ENCODE results near the gene C1orf116.
A peak's percentile ranks its signal among the peaks of the same experiment; 100 is the strongest.

Gene C1orf116

DNA sequence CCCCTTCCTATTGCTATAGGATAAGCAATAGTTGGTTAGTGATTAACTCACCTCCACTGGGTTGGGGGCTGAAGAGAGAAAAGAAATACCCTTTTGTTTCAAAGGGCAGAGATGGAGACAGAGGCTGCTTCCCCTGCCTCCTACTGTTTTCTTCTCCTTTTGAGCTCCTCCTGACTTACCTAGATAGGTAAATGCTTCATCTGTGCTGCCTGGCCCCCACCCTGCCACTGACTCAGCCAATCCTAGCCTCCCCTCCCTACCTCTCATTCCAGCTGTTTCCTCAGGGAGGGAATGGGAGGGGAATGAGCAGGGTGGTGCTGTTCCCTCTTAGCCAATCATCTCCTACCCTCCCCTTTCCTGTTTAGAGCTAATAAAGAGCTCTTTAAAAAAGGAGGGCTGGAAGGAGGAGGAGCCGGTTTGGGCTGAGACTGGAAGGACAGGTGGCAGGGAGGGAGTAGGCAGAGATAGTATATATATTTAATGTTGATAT is at the start of gene C1orf116:
TSS of gene C1orf116 (minus strand) at position 229 of the 490 bp plus-strand sequence. CDS start 5,158 bp downstream, outside the sequence.
- Histone ChIP-seq H3K36me3 (ENCODE audit: control insufficient read depth, insufficient read depth, low read length) (no peaks in the 10 kb centered on the region), H3K4me3 (ENCODE audit: low read depth, low read length) (peak within 1 kb of the TSS; percentile 43), H3K27me3 (ENCODE audit: control insufficient read depth, insufficient read depth, low read length) (no peaks in the 10 kb centered on the region), H3K9ac (ENCODE audit: low read depth, low read length) (0 out of 2 replicates have a peak within 1 kb of the TSS, but pooled peaks have one; percentile 8), H3K4me1 (ENCODE audit: control insufficient read depth, insufficient read depth, low read length) (peaks cover 14% of the 10 kb centered on the region), H3K27ac (ENCODE audit: low read depth, low read length) (peak within 1 kb of the TSS; percentile 71), H3K9me3 (ENCODE audit: control insufficient read depth, insufficient read depth, low read length) (no peaks in the 10 kb centered on the region)

- H3K4me1 ChIP-seq (ENCODE audit: control insufficient read depth, insufficient read depth, low read length) = peaks cover 8% of the 10 kb centered on the region
Observed at GRCh38 chr1:207081806-207082205, 49.2 kb upstream of the C1orf116 start.

DNA sequence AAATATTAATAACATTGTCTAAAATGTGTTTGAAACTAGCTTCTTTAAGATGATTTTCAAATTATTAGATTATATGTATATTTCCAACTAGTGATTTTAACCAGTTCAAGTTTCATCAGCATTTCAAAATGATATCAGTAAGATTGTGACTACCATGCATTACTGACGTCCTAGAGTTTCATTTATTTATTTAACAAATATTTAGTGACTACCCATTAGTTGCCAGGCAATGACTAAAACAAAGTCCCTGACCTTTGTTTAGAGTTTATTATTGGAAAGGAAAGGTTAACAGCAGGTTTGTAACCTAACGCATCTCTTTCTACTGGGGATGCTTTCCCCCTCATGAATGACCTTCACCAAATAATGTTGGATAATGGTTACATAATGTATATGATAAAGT is 48.5 kb upstream of the C1orf116 start:
- Histone ChIP-seq H3K9me3 (ENCODE audit: control insufficient read depth, insufficient read depth, low read length) (no peaks in the 10 kb centered on the region), H3K4me1 (ENCODE audit: control insufficient read depth, insufficient read depth, low read length) (peaks cover 8% of the 10 kb centered on the region), H3K9ac (ENCODE audit: low read depth, low read length) (no peak overlapping the region), H3K4me3 (ENCODE audit: low read depth, low read length) (no peak overlapping the region), H3K27me3 (ENCODE audit: control insufficient read depth, insufficient read depth, low read length) (no peaks in the 10 kb centered on the region), H3K36me3 (ENCODE audit: control insufficient read depth, insufficient read depth, low read length) (peaks cover 4% of the 10 kb centered on the region; the same call in 1 of the 2 replicates), H3K27ac (ENCODE audit: low read depth, low read length) (no peak overlapping the region)

More at GRCh38 chr1:207081806-207082205, 49.2 kb upstream of the C1orf116 start:
- no peak overlapping the region for H3K4me3 ChIP-seq (ENCODE audit: low read depth, low read length)
- no peak overlapping the region for H3K9ac ChIP-seq (ENCODE audit: low read depth, low read length)
- H3K27ac ChIP-seq (ENCODE audit: low read depth, low read length) = no peak overlapping the region
- H3K27me3 ChIP-seq (ENCODE audit: control insufficient read depth, insufficient read depth, low read length) = no peaks in the 10 kb centered on the region
- H3K36me3 ChIP-seq (ENCODE audit: control insufficient read depth, insufficient read depth, low read length) = peaks cover 4% of the 10 kb centered on the region; the same call in 1 of the 2 replicates
- H3K9me3 ChIP-seq (ENCODE audit: control insufficient read depth, insufficient read depth, low read length) = no peaks in the 10 kb centered on the region

DNA sequence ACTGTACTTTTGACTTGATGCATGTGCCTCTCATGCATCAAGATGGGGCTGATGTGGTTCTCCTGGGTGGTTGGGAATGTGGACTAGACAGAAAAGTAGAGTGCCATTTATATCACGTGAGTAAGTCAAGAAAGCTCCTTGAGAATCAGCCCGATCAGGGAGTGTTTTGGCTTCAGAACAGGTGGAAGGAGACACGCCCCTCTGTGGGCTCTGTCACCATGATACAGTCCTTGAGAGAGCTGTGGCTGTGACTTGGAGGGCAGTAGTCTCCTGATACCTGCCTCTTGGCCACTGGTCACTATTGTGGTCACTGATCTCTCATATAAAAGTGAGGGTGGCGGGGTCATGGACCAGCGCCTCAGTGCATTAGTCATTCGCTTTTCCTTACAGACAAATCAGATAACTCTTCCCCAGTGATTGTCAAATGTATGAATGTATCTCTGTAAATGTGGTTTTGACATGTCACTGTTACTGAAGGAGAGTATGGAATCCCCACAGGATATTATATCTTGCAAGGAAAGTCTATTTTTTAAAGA is 47.2 kb upstream of the C1orf116 start:
- no peak overlapping the region for H3K9ac ChIP-seq (ENCODE audit: low read depth, low read length)
- no peaks in the 10 kb centered on the region for H3K9me3 ChIP-seq (ENCODE audit: control insufficient read depth, insufficient read depth, low read length)
- no peak overlapping the region for H3K4me3 ChIP-seq (ENCODE audit: low read depth, low read length)
- H3K4me1 ChIP-seq (ENCODE audit: control insufficient read depth, insufficient read depth, low read length) = peaks cover 8% of the 10 kb centered on the region
- no peak overlapping the region for H3K27ac ChIP-seq (ENCODE audit: low read depth, low read length)
- H3K27me3 ChIP-seq (ENCODE audit: control insufficient read depth, insufficient read depth, low read length) = no peaks in the 10 kb centered on the region
- H3K36me3 ChIP-seq (ENCODE audit: control insufficient read depth, insufficient read depth, low read length) = peaks cover 4% of the 10 kb centered on the region; the same call in 1 of the 2 replicates

GRCh38 chr1:207078578-207079132 is 46.1 kb upstream of the C1orf116 start:
- H3K27me3 ChIP-seq (ENCODE audit: control insufficient read depth, insufficient read depth, low read length) = no peaks in the 10 kb centered on the region
- peaks cover 4% of the 10 kb centered on the region; the same call in 1 of the 2 replicates for H3K36me3 ChIP-seq (ENCODE audit: control insufficient read depth, insufficient read depth, low read length)
- H3K9me3 ChIP-seq (ENCODE audit: control insufficient read depth, insufficient read depth, low read length) = no peaks in the 10 kb centered on the region
- peaks cover 8% of the 10 kb centered on the region for H3K4me1 ChIP-seq (ENCODE audit: control insufficient read depth, insufficient read depth, low read length)
- no peak overlapping the region for H3K27ac ChIP-seq (ENCODE audit: low read depth, low read length)
- H3K9ac ChIP-seq (ENCODE audit: low read depth, low read length) = no peak overlapping the region
- H3K4me3 ChIP-seq (ENCODE audit: low read depth, low read length) = no peak overlapping the region

DNA sequence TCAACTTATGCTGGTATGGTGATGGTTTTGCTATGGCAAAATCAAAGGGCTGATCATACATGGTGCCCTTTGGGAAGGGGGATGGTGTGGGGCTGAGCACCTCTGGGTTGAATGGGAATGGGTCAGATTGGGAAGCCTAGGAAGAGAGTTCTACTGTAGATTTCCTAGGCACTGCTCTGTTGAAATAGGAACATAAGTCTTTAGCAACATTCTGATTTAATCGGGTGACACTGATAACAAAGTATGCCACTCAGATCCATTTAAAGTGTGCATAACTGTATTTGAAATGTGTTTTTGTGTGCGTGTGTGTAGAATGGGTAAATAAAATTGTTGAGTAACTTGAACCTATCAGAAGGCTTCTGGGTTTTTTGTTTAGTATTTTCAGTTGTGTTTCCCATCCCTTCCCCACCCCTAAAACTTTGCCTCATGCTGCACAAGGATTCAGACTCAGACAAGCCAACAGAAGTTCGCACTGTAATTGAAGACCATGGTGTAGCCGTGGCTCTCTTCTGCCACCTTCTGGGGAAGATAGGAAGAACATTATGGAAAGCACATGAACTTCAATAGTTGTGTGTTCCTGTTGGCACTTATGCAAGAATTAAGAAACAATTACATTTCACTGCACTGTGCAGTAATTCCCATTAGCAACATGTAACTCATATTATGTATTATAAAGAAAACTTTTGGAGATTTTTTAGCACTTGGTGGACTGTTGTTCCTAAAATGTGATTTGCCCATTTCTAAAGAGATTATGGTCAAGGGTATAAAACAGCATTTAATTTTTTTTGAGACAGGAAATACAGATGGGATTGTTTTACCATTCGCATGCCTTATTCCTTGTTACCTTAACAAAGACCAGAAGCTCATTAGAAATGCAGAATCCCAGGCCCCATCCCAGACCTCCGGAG is 45.2 kb upstream of the C1orf116 start:
- no peaks in the 10 kb centered on the region for H3K27me3 ChIP-seq (ENCODE audit: control insufficient read depth, insufficient read depth, low read length)
- no peak overlapping the region for H3K4me3 ChIP-seq (ENCODE audit: low read depth, low read length)
- H3K4me1 ChIP-seq (ENCODE audit: control insufficient read depth, insufficient read depth, low read length) = peaks cover 8% of the 10 kb centered on the region
- H3K36me3 ChIP-seq (ENCODE audit: control insufficient read depth, insufficient read depth, low read length) = peaks cover 7% of the 10 kb centered on the region; the same call in 1 of the 2 replicates
- H3K9me3 ChIP-seq (ENCODE audit: control insufficient read depth, insufficient read depth, low read length) = no peaks in the 10 kb centered on the region
- H3K9ac ChIP-seq (ENCODE audit: low read depth, low read length) = no peak overlapping the region
- H3K27ac ChIP-seq (ENCODE audit: low read depth, low read length) = no peak overlapping the region

DNA sequence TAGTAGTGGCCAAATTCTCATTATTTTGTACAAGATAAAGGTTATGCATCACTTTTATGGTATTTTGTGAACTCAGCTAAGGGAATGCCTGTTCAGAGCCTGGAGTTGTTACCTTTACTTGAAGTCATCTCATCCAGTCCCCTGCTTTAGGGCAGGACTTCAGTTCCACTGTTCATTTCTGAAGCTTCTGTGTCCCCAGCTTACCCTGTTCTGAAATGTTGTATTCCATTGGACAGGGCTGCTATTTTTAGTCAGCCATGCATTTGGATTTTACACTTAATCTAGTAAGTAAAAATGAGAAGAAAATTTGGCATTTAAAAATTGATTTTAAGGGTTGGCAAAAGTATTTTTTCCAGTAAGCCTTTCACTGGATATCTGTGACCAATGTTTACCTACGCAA is 44.5 kb upstream of the C1orf116 start:
- no peaks in the 10 kb centered on the region for H3K27me3 ChIP-seq (ENCODE audit: control insufficient read depth, insufficient read depth, low read length)
- H3K4me1 ChIP-seq (ENCODE audit: control insufficient read depth, insufficient read depth, low read length) = peaks cover 8% of the 10 kb centered on the region
- no peak overlapping the region for H3K9ac ChIP-seq (ENCODE audit: low read depth, low read length)
- H3K27ac ChIP-seq (ENCODE audit: low read depth, low read length) = no peak overlapping the region
- peaks cover 14% of the 10 kb centered on the region for H3K36me3 ChIP-seq (ENCODE audit: control insufficient read depth, insufficient read depth, low read length)
- no peaks in the 10 kb centered on the region for H3K9me3 ChIP-seq (ENCODE audit: control insufficient read depth, insufficient read depth, low read length)
- no peak overlapping the region for H3K4me3 ChIP-seq (ENCODE audit: low read depth, low read length)

GRCh38 chr1:207076181-207076955 is 43.8 kb upstream of the C1orf116 start:
- Histone ChIP-seq H3K27ac (ENCODE audit: low read depth, low read length) (no peak overlapping the region), H3K36me3 (ENCODE audit: control insufficient read depth, insufficient read depth, low read length) (peaks cover 20% of the 10 kb centered on the region), H3K27me3 (ENCODE audit: control insufficient read depth, insufficient read depth, low read length) (no peaks in the 10 kb centered on the region), H3K4me3 (ENCODE audit: low read depth, low read length) (no peak overlapping the region), H3K9ac (ENCODE audit: low read depth, low read length) (no peak overlapping the region), H3K9me3 (ENCODE audit: control insufficient read depth, insufficient read depth, low read length) (no peaks in the 10 kb centered on the region), H3K4me1 (ENCODE audit: control insufficient read depth, insufficient read depth, low read length) (peaks cover 8% of the 10 kb centered on the region)

DNA sequence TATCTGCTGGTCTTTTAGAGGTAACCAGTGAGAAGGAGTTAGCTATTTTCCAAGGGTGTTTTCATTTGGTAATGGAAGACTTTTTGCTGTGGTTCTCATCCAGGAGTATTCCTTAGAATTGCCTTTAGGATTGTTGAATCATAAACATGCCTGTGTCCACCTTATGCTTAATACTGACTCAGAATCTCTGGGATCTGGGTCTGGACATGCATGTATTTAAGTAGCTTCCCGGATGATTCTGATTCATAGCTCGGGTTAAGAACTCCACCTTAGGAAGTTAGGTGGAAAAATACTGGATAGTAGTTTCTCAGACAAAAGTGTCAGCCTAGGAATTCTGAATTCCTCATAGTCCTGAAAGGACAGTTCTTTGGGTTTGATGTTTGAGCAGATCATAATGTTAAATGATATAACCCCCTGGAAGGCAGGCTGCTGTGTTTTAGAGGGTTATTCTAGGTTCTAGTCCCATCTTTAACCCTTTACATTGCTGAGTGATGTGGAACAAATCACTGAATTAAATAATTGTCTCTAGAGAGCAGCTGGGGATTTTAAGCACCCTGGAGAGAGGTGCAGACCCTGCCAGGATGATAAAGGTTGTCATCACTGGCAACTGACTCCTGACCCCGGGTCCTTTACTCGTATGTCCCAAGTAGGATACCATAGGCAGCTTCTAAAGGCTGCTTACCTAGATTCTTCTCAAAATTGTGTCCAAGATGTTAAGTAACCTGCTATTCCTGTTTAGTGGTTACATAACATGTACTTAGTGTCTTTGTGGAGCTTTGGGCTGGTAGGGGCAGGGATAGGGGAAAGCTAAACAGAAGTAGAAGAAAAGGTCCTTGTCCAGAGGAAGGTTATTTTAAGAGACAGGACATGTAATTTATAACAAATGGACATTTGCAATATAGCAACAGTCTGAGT is 41.6 kb upstream of the C1orf116 start:
- H3K27me3 ChIP-seq (ENCODE audit: control insufficient read depth, insufficient read depth, low read length) = no peaks in the 10 kb centered on the region
- no peak overlapping the region for H3K4me3 ChIP-seq (ENCODE audit: low read depth, low read length)

DNA sequence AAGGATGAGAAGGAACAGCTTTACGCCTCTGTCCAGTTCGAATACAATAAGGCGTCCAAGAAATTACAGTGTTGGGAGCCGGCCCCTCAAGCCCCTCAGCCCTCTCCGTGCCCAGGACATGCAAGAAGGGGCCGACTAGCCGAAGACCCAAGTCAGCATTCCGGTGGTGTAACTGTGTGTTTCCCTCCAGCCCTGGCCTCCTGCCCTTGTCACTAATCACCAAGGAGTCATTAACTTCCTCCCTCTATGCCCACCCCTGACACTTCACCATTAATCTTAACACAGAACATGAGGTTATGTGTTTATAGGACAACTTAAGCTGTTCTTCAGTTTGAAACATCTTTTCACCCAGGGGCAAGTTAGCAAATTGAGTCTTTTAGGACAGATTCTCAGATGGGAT is 39.7 kb upstream of the C1orf116 start:
- H3K4me1 ChIP-seq (ENCODE audit: control insufficient read depth, insufficient read depth, low read length) = no peaks in the 10 kb centered on the region
- H3K36me3 ChIP-seq (ENCODE audit: control insufficient read depth, insufficient read depth, low read length) = peaks cover 52% of the 10 kb centered on the region
- H3K9ac ChIP-seq (ENCODE audit: low read depth, low read length) = no peak overlapping the region
- H3K4me3 ChIP-seq (ENCODE audit: low read depth, low read length) = no peak overlapping the region
- no peaks in the 10 kb centered on the region for H3K9me3 ChIP-seq (ENCODE audit: control insufficient read depth, insufficient read depth, low read length)
- no peaks in the 10 kb centered on the region for H3K27me3 ChIP-seq (ENCODE audit: control insufficient read depth, insufficient read depth, low read length)
- H3K27ac ChIP-seq (ENCODE audit: low read depth, low read length) = no peak overlapping the region

More for the DNA sequence above, 41.6 kb upstream of the C1orf116 start:
- Histone ChIP-seq H3K4me1 (ENCODE audit: control insufficient read depth, insufficient read depth, low read length) (peaks cover 8% of the 10 kb centered on the region), H3K9ac (ENCODE audit: low read depth, low read length) (no peak overlapping the region), H3K27ac (ENCODE audit: low read depth, low read length) (no peak overlapping the region), H3K9me3 (ENCODE audit: control insufficient read depth, insufficient read depth, low read length) (no peaks in the 10 kb centered on the region), H3K36me3 (ENCODE audit: control insufficient read depth, insufficient read depth, low read length) (peaks cover 38% of the 10 kb centered on the region)
